RWPE2 (cell line): ENCODE data around the gene RTEL1.
"Not testable (repeated sequence)": the region's sequence is repeated elsewhere in the genome, so short reads cannot be mapped to it uniquely, and the experiment has no call there.

Source experiments
- ATAC-seq: fragments of 200-7000 bp; cut with Tn5 transposase; 3 replicates; pipeline ENCODE4 v1.9.1; 2021; ENCODE audit warnings: low read depth
- DNase-seq: peaks from one replicate; pipeline ENCODE4 v3.0.0-alpha.2; 2020; ENCODE audit warnings: low spot score
- H3K27ac ChIP-seq: fragments of 450-650 bp; 2 replicates; pipeline ENCODE4 v1.5.1; 2017; ENCODE audit warnings: mild to moderate bottlenecking; ENCODE audit not compliant: poor library complexity, severe bottlenecking
- H3K27me3 ChIP-seq: fragments of 250-450 bp; sonication (Bioruptor Pico); 2 replicates; pipeline ENCODE4 v1.5.1; 2021; ENCODE audit warnings: mild to moderate bottlenecking, moderate library complexity; ENCODE audit not compliant: insufficient read depth, poor library complexity, severe bottlenecking
- H3K36me3 ChIP-seq: fragments of 250-450 bp; sonication (Bioruptor Pico); 2 replicates; pipeline ENCODE4 v1.5.1; 2020; ENCODE audit warnings: low read depth, mild to moderate bottlenecking, moderate library complexity
- H3K4me1 ChIP-seq: fragments of 250-450 bp; sonication (Bioruptor Pico); 2 replicates; pipeline ENCODE4 v1.5.1; 2021; ENCODE audit warnings: mild to moderate bottlenecking, moderate library complexity; ENCODE audit not compliant: insufficient read depth, poor library complexity, severe bottlenecking
- H3K4me3 ChIP-seq: fragments of 250-450 bp; sonication (Bioruptor Pico); 2 replicates; pipeline ENCODE4 v1.5.1; 2021; ENCODE audit warnings: mild to moderate bottlenecking, moderate library complexity; ENCODE audit not compliant: severe bottlenecking
- H3K9me3 ChIP-seq: fragments of 250-450 bp; sonication (Bioruptor Pico); 2 replicates; pipeline ENCODE4 v1.5.1; 2021; ENCODE audit warnings: mild to moderate bottlenecking, moderate library complexity; ENCODE audit not compliant: severe bottlenecking
- CTCF ChIP-seq: fragments of 450-650 bp; IDR thresholded peaks from one replicate; pipeline ENCODE4 v1.5.1; 2017; ENCODE audit warnings: mild to moderate bottlenecking, moderate library complexity; ENCODE audit not compliant: poor library complexity, severe bottlenecking

Gene RTEL1

GRCh38 chr20:63655249-63655648 lies 2.9 kb upstream of the RTEL1 start:
- H3K36me3 ChIP-seq, result peaks cover 5% of the 10 kb centered on the region
- TF ChIP-seq CTCF, result no peak

GRCh38 chr20:63656451-63656850 lies 1.7 kb upstream of the RTEL1 start:
- no peaks in the 10 kb centered on the region for H3K4me1 ChIP-seq
- H3K27ac ChIP-seq, result no peak overlapping the region
- ATAC-seq, result no peak
- H3K36me3 ChIP-seq, result peaks cover 17% of the 10 kb centered on the region
- no peaks in the 10 kb centered on the region for H3K9me3 ChIP-seq
- no peak overlapping the region for H3K4me3 ChIP-seq
- DNase-seq, result no peak
- H3K27me3 ChIP-seq, result peaks cover 17% of the 10 kb centered on the region
- no peak for TF ChIP-seq CTCF

More at GRCh38 chr20:63655249-63655648, 2.9 kb upstream of the RTEL1 start:
- H3K27ac ChIP-seq, result no peak overlapping the region
- no peaks in the 10 kb centered on the region for H3K4me1 ChIP-seq
- H3K27me3 ChIP-seq, result peaks cover 22% of the 10 kb centered on the region
- H3K9me3 ChIP-seq, result no peaks in the 10 kb centered on the region
- ATAC-seq (no peak), DNase-seq (no peak)
- no peak overlapping the region for H3K4me3 ChIP-seq

GRCh38 chr20:63657260-63657936 lies 714 bp upstream of the RTEL1 start:
- no peaks in the 10 kb centered on the region for H3K9me3 ChIP-seq
- H3K36me3 ChIP-seq, result peaks cover 27% of the 10 kb centered on the region
- peak overlapping the region; percentile 48 for H3K27ac ChIP-seq
- peak overlapping the region; percentile 75 for H3K4me3 ChIP-seq
- no peak for ATAC-seq
- no peak for DNase-seq
- no peaks in the 10 kb centered on the region for H3K4me1 ChIP-seq
- TF ChIP-seq CTCF, result no peak
- peaks cover 8% of the 10 kb centered on the region for H3K27me3 ChIP-seq

GRCh38 chr20:63658749-63659187 lies 656 bp downstream of the RTEL1 start:
- peaks cover 1% of the 10 kb centered on the region for H3K27me3 ChIP-seq
- no peaks in the 10 kb centered on the region for H3K4me1 ChIP-seq
- H3K36me3 ChIP-seq, result peaks cover 40% of the 10 kb centered on the region
- no peak for DNase-seq
- peak overlapping the region; percentile 75 for H3K4me3 ChIP-seq
- no peaks in the 10 kb centered on the region for H3K9me3 ChIP-seq
- peak; percentile 25 for ATAC-seq
- peak overlapping the region; percentile 48 for H3K27ac ChIP-seq
- no peak for TF ChIP-seq CTCF

- peak overlapping the region; percentile 75 for H3K4me3 ChIP-seq
- H3K27me3 ChIP-seq, result no peaks in the 10 kb centered on the region
- peak; percentile 13; the same call in 2 of the 3 replicates for ATAC-seq
- TF ChIP-seq CTCF, result no peak
- H3K27ac ChIP-seq, result peak overlapping the region; percentile 48
- peaks cover 47% of the 10 kb centered on the region for H3K36me3 ChIP-seq
- DNase-seq, result no peak
- no peaks in the 10 kb centered on the region for H3K9me3 ChIP-seq
- no peaks in the 10 kb centered on the region for H3K4me1 ChIP-seq
Measured at GRCh38 chr20:63659370-63659769, 1.3 kb downstream of the RTEL1 start.

GRCh38 chr20:63660174-63660573 lies 2.1 kb downstream of the RTEL1 start:
- H3K27ac ChIP-seq, H3K9me3 ChIP-seq, H3K4me1 ChIP-seq, H3K27me3 ChIP-seq, H3K4me3 ChIP-seq, DNase-seq, ATAC-seq: not testable (repeated sequence)
- H3K36me3 ChIP-seq, result peaks cover 55% of the 10 kb centered on the region
